Stimulated activated naive CD8-positive, alpha-beta T cell treated with anti-CD3 and anti-CD28 coated beads, Interleukin-15, amount 100 ng/mL, for 72 hours (primary cell): Measurements from ENCODE around the gene PDE7B.
A peak's percentile ranks its signal among the peaks of the same experiment; 100 is the strongest.
"Not testable (repeated sequence)": the region's sequence is repeated elsewhere in the genome, so short reads cannot be mapped to it uniquely, and the experiment has no call there.

ENCODE experiments used
- ATAC-seq: fragments of 150-1000 bp; cut with Tn5 transposase; 2 replicates; pipeline ENCODE4 v1.10.0; 2021; ENCODE audit warnings: mild to moderate bottlenecking, moderate library complexity
- DNase-seq, 2 donors: peaks; one replicate each; pipeline ENCODE4 v3.0.0; 2021 to 2022
- H3K27ac Mint-ChIP-seq, 2 donors: one replicate each; pipeline ENCODE4 v1.8.0; 2022; ENCODE audit warnings: mild to moderate bottlenecking in 2 of 2, mixed read lengths in 2 of 2, moderate library complexity in 2 of 2
- H3K27me3 Mint-ChIP-seq: one replicate; pipeline ENCODE4 v1.8.0; 2022; ENCODE audit warnings: mixed read lengths
- H3K4me1 Mint-ChIP-seq: one replicate; pipeline ENCODE4 v1.8.0; 2022; ENCODE audit warnings: mild to moderate bottlenecking, mixed read lengths
- H3K4me3 Mint-ChIP-seq, 2 donors: one replicate each; pipeline ENCODE4 v1.8.0; 2022; ENCODE audit warnings: mild to moderate bottlenecking in 2 of 2, mixed read lengths in 2 of 2, moderate library complexity in 1 of 2
- H3K9me3 Mint-ChIP-seq, 2 donors: one replicate each; pipeline ENCODE4 v1.8.0; 2022; ENCODE audit warnings: mixed read lengths in 2 of 2

PDE7B gene

DNA sequence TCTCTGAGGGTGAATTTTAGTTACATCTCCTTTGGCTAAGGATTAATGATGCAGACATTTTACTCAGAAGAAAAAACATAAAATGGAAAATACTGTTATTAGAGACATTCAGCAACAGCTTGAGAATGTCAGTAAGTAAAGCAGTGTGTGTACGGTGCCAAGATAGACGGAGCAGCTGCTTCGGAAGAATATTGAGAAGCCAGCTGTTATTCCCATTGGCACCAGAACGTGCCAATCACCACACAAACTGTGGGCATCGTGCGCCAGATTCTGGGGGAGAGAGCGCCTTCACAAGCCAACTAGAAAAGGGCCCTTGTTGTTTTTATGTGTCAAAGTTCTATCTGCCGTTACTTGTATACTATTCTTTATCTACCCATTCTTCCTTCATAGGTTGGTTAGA lies 235.2 kb downstream of the PDE7B start:
- ATAC-seq (no peak), DNase-seq (no peak)
- no peaks in the 10 kb centered on the region for H3K9me3 Mint-ChIP-seq
- no peaks in the 10 kb centered on the region for H3K4me1 Mint-ChIP-seq
- no peak overlapping the region for H3K27ac Mint-ChIP-seq
- no peaks in the 10 kb centered on the region for H3K27me3 Mint-ChIP-seq
- no peak overlapping the region for H3K4me3 Mint-ChIP-seq

DNA sequence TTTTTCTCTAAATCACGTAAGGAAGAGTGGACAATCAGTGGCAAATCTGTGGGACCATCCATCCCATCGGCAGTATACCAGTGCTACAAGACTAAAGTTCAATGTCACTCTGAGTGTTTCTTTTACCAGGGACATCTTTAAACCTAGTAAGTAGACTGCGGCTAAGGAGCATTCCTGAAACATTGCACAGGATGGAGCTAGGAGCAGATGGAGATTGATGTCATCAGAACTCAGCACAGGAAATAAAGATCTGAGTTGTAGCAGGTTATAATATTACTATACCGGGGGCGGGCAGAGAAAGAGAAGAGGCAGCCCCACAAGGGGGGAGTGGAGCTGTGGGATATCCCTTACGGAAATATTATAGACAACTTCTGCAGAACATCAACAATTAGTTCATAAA lies 236.5 kb downstream of the PDE7B start:
- H3K27me3 Mint-ChIP-seq = no peaks in the 10 kb centered on the region
- H3K9me3 Mint-ChIP-seq = no peaks in the 10 kb centered on the region
- no peaks in the 10 kb centered on the region for H3K4me1 Mint-ChIP-seq
- no peak overlapping the region for H3K27ac Mint-ChIP-seq
- ATAC-seq (no peak), DNase-seq (no peak)
- no peak overlapping the region for H3K4me3 Mint-ChIP-seq

DNA sequence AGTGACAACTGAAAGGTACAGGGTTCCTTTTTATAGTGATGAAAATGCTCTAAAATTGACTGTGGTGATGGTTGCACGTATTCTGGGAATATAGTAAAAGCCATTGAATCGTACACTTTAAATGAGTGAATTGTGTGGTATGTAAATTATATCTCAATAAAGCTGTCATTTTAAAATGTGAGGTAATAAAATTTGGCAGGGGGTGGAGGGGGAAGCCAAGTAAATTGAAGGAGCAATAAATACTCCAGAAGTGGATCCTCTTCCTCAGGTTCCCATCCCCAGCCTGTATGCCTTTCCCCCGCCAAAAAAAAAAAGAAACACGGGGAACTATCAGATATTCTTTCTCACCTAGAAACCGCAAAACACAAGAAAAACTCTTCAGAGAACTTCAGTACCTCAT lies 237.2 kb downstream of the PDE7B start:
- no peak for ATAC-seq
- H3K27me3 Mint-ChIP-seq = no peaks in the 10 kb centered on the region
- DNase-seq = no peak
- H3K9me3 Mint-ChIP-seq = peaks cover 0 to 2% of the 10 kb centered on the region in 2 donors
- no peak overlapping the region for H3K27ac Mint-ChIP-seq
- no peaks in the 10 kb centered on the region for H3K4me1 Mint-ChIP-seq
- H3K4me3 Mint-ChIP-seq = no peak overlapping the region

DNA sequence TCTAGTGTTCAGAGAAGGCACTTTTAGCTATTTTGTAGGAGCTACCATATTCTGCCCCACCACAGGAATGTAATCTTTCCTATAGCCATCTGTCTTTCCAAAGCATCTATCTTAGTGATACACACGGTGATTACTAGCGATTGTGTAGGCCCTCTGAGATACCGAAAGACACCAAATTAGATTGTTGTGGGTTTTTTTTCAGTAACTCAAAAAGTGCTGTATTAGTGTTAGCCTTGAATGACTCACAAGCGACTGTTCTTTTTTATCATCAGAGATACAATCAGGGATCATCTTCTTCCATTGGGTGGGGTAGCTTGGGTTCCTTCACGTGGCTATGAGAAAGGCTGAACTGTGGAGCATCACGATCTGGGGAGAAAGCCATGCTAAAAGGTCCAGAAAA lies 238.4 kb downstream of the PDE7B start:
- no peak for DNase-seq
- H3K9me3 Mint-ChIP-seq = peaks cover 0 to 11% of the 10 kb centered on the region in 2 donors
- no peak overlapping the region for H3K4me3 Mint-ChIP-seq
- no peak for ATAC-seq
- no peak overlapping the region for H3K27ac Mint-ChIP-seq
- H3K4me1 Mint-ChIP-seq = no peaks in the 10 kb centered on the region
- no peaks in the 10 kb centered on the region for H3K27me3 Mint-ChIP-seq

DNA sequence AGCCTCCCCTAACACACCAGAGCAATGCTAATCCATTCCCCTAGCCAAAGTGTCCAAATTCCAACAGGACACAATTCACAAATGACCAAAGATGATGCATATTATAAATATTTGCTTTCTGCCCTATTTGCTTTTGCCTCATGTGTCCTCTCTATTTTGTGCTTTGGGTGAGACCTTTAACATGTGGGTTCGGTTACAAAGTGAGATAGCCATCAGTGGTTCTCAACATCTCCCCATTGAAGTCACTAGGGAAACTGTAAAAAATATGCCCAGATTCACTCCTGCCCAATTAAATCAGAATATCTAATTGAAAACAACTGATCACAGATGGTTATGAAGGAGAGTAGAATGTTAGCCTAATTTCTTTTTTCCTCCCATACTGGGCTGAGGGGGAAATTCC lies 239.4 kb downstream of the PDE7B start:
- Mint-ChIP-seq H3K4me3 (no peak overlapping the region), H3K27ac (no peak overlapping the region), H3K27me3 (no peaks in the 10 kb centered on the region), H3K9me3 (peaks cover 0 to 11% of the 10 kb centered on the region in 2 donors), H3K4me1 (no peaks in the 10 kb centered on the region)
- ATAC-seq (no peak), DNase-seq (no peak)

DNA sequence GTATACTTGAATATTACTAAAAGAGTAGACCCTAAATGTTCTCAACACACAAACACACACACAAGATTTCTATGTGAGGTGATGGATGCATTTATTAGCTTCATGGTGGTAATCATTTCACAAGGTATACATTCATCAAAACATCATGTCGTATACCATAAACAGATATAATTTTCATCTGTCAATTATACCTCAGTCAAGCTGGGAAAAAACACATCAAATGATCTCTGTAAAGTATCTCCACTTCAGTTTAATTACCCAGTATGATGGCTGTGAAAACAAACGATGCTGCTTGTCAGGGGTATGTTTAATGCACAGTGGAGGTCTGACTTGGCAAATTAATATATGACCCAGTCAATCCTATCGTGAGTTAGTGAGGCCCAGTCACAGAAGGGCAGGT lies 241.4 kb downstream of the PDE7B start:
- DNase-seq (no peak), ATAC-seq (no peak)
- Mint-ChIP-seq H3K27ac (no peak overlapping the region), H3K27me3 (no peaks in the 10 kb centered on the region), H3K4me1 (no peaks in the 10 kb centered on the region), H3K9me3 (peaks cover 0 to 11% of the 10 kb centered on the region in 2 donors), H3K4me3 (no peak overlapping the region)

DNA sequence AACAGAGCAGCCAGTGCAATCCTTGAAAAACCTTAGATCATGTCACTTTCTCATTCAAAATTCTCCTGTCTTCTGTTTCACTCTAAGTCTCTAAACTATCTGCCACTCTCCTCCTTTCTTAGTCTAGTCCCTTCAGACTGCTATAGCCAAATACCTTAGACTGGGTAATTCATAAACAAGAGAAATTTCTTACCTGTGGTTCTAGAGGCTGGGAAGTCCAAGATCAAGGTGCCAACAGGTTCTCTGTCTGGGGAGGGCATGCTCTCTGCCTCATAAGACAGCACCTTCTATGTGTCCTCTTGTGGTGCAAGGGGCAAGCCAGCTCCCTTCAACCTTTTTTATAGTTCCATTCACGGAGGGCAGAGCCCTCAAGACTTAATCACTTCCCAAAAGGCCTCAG lies 242.3 kb downstream of the PDE7B start:
- ATAC-seq (no peak), DNase-seq (no peak)
- Mint-ChIP-seq H3K27me3 (no peaks in the 10 kb centered on the region), H3K4me3 (no peak overlapping the region), H3K9me3 (peaks cover 0 to 11% of the 10 kb centered on the region in 2 donors), H3K27ac (peak overlapping the region in 1 of 2 donors; percentile 69), H3K4me1 (no peaks in the 10 kb centered on the region)

DNA sequence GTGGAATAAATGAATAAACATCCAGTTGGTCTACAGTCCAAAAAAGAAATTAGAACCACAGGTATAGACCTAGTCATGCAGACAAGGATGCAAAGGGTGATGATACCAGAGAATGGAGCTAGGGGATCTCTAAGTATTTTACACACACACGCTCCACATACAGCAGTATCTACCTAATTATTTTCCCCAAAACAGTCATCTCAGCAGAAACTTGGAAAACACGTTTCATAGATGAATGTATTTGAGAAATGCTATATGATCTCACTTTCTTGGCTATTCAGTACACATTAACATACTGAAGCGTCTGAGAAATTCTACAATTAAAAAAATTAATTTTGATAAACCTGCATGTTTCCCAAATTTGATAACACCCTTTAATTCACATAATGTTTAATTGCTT lies 243.3 kb downstream of the PDE7B start:
- DNase-seq (no peak), ATAC-seq (no peak)
- H3K9me3 Mint-ChIP-seq = peaks cover 0 to 11% of the 10 kb centered on the region in 2 donors
- H3K4me3 Mint-ChIP-seq = no peak overlapping the region
- H3K27me3 Mint-ChIP-seq = no peaks in the 10 kb centered on the region
- H3K4me1 Mint-ChIP-seq = no peaks in the 10 kb centered on the region
- H3K27ac Mint-ChIP-seq = no peak overlapping the region

DNA sequence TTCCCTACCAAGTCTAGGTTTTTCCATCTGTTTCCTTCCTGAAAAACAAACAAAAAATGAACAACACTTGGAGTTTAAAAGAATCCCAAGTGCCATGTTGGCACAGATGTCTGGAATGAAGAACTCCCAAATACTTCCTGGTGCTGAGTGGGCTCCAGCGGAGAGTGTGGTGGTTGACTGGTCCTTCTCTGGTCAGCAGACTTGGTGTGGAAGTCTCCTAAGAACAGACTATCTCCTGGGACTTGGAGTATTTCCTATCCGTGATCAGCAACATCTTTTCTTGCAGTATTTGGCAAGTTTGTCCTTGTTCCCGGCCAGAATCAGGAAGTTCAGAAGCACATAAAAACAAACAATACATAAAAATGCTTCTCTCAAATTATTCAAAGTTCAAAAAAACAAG lies 244.5 kb downstream of the PDE7B start:
- H3K27ac Mint-ChIP-seq = no peak overlapping the region
- H3K27me3 Mint-ChIP-seq = no peaks in the 10 kb centered on the region
- ATAC-seq (no peak), DNase-seq (no peak)
- no peak overlapping the region for H3K4me3 Mint-ChIP-seq
- peaks cover 0 to 11% of the 10 kb centered on the region in 2 donors for H3K9me3 Mint-ChIP-seq
- H3K4me1 Mint-ChIP-seq = no peaks in the 10 kb centered on the region

DNA sequence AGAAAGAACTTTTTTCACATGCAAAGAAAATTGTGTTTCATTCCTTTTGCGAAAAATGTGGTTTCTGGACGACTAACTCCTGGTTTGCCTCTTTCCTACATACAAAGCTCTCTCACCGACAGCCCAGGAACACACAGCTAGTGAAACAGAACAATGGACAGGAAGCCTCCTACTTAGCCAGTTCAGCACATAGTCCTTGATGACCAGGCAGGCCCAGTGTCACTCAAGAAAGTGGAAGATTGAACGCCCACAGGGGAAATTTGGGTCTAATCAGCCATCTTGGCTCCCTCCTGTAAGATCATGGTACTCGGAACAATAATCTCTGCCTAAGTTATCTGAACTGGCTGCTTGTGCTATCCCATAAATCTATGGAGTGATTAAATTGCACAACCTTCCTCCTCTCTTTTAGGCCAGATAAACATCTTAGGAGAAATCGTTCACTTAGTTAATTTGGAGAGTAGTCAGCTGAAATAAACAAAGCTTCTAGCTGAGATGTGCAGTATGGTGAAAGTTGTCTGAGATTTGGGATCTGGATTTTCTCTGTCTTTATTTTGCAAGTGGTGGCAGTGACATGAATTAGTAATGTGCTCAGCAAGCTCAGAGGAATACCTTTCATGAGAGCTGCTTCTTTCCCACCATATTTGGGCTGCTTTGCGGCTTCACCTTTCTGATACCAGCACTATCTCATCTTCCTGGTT lies 251.6 kb downstream of the PDE7B start:
- Mint-ChIP-seq H3K4me3 (no peak overlapping the region), H3K27ac (no peak overlapping the region), H3K9me3 (no peaks in the 10 kb centered on the region), H3K4me1 (no peaks in the 10 kb centered on the region), H3K27me3 (no peaks in the 10 kb centered on the region)
- no peak for DNase-seq
- no peak for ATAC-seq

DNA sequence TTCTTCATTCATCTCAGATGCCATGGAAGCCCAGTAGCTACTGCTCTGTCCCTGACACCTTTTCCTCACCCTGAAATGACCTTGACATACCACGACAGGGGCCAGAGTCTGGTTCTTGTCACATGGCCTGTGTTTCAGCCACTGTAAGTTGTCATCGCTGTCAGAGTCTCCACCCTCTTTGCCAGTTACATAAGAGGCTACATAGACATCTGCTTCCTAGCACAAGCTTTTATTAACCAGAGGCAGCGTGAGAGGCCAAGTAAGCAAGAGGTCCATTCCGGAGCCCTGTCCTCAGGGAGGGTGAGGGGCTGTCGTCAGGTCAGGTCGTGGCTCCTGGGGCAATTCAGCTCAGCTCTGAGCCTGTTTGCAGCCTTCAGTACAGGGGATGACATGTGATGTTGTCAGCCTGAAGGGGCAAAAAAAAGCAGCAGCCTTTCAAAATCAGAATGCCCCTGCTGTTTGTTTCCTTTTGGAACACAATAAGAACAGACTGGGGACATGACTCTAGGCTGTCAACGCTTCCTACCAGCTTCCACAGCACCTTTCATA lies 252.3 kb downstream of the PDE7B start:
- no peaks in the 10 kb centered on the region for H3K9me3 Mint-ChIP-seq
- H3K27ac Mint-ChIP-seq = no peak overlapping the region
- no peak for DNase-seq
- H3K4me1 Mint-ChIP-seq = no peaks in the 10 kb centered on the region
- no peaks in the 10 kb centered on the region for H3K27me3 Mint-ChIP-seq
- ATAC-seq = no peak
- H3K4me3 Mint-ChIP-seq = no peak overlapping the region

DNA sequence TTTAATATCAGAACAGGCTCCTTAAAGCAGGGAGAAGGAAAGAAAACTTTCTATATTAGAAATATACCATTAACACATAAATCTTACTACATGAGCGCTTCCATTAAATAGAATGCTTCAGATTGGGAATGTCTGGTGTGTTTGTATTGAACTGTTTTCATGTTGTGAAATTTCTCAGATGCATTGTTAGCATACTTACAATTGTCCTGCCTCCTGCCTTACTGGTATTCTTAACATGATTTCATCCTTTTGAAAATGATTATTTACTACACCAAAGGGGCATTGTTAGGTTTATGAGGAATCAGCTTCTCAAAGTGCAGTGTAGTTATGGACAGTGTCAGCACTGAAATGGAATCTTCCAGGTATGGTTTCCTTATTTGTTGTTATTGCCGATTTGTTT lies 253.1 kb downstream of the PDE7B start:
- no peak overlapping the region for H3K27ac Mint-ChIP-seq
- DNase-seq (no peak), ATAC-seq (no peak)
- no peaks in the 10 kb centered on the region for H3K27me3 Mint-ChIP-seq
- no peak overlapping the region for H3K4me3 Mint-ChIP-seq
- no peaks in the 10 kb centered on the region for H3K9me3 Mint-ChIP-seq
- H3K4me1 Mint-ChIP-seq = no peaks in the 10 kb centered on the region

DNA sequence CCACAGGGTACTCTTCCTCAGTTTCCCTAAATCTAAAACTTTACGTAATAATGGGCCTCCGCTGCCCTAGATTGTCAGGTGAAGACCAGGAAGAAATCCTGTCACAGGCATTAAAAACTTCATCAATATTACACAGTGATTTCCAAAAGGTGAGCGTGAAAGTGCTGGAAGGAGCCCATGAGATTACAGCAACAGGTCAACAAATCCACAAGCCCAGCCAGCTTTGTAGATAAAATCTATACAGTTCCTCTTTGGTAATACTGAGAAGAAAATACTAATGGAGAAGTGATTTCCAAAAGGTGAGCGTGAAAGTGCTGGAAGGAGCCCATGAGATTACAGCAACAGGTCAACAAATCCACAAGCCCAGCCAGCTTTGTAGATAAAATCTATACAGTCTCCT lies 254.3 kb downstream of the PDE7B start:
- H3K27me3 Mint-ChIP-seq, H3K27ac Mint-ChIP-seq, H3K4me3 Mint-ChIP-seq, ATAC-seq, DNase-seq, H3K9me3 Mint-ChIP-seq, H3K4me1 Mint-ChIP-seq: not testable (repeated sequence)

DNA sequence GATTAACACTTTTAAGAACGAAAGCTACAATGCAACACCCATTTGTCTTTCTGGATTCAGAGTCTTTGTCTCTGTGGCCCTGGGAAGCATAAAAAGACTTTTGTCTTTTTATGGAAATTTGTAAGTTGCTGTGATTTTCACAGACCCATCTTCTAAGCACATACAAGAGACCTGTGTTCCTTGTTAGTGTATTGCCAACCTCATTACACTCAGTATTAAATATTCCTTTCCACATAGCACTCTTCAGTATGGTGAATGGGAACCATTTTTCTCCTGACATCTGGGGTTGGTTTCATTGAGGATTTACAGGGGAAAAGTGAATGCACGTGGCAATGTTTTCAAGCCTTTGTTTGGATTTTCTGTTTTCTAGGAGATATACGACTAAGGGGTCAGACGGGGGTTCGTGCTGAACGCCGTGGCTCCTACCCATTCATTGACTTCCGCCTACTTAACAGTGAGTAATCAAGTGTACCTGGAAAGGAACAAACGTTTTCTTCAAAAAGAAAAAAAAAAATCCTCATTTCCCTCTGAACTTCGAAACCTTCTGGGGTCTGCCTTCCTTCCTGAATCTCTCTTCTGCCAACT lies 257.0 kb downstream of the PDE7B start:
- ATAC-seq (no peak), DNase-seq (no peak)
- H3K9me3 Mint-ChIP-seq = no peaks in the 10 kb centered on the region
- H3K4me1 Mint-ChIP-seq = peaks cover 3% of the 10 kb centered on the region
- peaks cover 10% of the 10 kb centered on the region for H3K27me3 Mint-ChIP-seq
- H3K4me3 Mint-ChIP-seq = no peak overlapping the region
- H3K27ac Mint-ChIP-seq = no peak overlapping the region

DNA sequence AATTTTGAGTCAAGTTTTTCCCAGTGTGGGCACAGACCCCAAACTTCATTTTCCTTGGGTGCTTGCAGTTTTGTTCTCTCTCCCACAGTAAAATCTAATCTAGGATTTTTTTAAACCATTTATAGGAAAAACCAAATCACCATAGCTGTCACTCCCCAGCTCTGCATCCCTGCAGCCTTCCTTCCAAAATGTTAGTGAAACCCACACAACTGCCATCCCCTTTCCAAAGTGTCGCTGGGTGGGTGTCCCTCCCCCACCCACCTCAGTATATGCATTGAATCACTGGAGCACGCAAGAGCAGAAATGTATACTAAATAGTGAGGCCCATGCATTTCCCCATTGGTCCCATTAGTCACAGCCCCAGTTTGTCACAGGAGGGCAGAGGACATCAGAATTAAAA lies 260.3 kb downstream of the PDE7B start:
- Mint-ChIP-seq H3K4me1 (peaks cover 6% of the 10 kb centered on the region), H3K9me3 (no peaks in the 10 kb centered on the region), H3K27me3 (peaks cover 13% of the 10 kb centered on the region), H3K4me3 (no peak overlapping the region), H3K27ac (no peak overlapping the region)
- ATAC-seq (no peak), DNase-seq (no peak)

DNA sequence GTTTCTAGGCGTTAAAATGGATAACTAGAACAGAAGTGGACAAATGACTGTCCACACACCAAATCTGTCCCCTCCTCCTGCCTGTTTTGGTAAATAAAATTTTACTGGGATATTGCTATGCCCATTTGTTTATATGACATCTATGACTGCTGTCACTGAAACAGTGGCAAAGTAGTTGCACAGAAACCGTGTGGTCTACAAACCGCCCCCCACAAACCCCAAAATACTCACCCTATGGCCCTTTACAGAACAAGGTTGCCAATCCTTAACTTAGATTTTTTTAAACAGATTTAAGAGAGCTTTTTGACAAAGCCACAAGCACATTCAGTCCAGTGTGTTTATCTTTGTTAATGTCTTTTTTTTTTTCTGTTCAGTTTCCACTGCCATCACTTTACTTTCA lies 260.8 kb downstream of the PDE7B start:
- ATAC-seq = no peak
- no peak for DNase-seq
- H3K27ac Mint-ChIP-seq = no peak overlapping the region
- H3K4me3 Mint-ChIP-seq = no peak overlapping the region
- peaks cover 13% of the 10 kb centered on the region for H3K27me3 Mint-ChIP-seq
- no peaks in the 10 kb centered on the region for H3K9me3 Mint-ChIP-seq
- H3K4me1 Mint-ChIP-seq = peaks cover 6% of the 10 kb centered on the region

DNA sequence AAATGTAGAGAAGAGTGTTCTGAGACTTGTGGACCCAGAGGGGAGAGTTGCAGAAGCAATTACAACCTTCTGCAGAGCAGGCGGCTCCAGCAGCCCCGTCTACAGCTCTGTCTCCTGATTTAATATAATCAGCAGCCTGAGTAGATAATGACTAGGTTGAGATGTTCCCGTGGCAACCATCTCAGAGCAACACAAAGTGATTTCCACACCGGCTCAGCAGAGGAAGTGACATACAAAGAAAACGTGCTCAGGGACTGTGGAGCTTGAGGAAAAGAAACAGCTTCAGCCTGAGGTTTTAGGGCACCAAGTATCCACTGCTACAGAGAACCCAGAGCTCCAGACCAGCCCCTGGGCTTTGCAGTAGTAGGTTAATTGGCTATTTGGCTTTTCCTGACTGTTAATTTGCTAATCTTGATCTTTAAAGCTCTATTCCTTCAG lies 262.3 kb downstream of the PDE7B start:
- H3K4me3 Mint-ChIP-seq = no peak overlapping the region
- H3K4me1 Mint-ChIP-seq = peaks cover 6% of the 10 kb centered on the region
- H3K27ac Mint-ChIP-seq = no peak overlapping the region
- DNase-seq (no peak), ATAC-seq (peak; percentile 15)
- peaks cover 13% of the 10 kb centered on the region for H3K27me3 Mint-ChIP-seq
- no peaks in the 10 kb centered on the region for H3K9me3 Mint-ChIP-seq
